Neural progenitor cell (in vitro differentiated cells): ENCODE results near the gene MADD. TPM values are rescaled to one million over a fixed set of nuclear protein-coding genes. Genes with fewer than 3 reads are reported as not detected.

Source experiments
- DNase-seq: peaks from one replicate; pipeline ENCODE4 v3.0.0-alpha.2; 2016; ENCODE audit warnings: low spot score
- H2AFZ ChIP-seq: fragments of 200-600 bp; sonication (generic); replicated peaks from 2 replicates; pipeline ENCODE4 v1.6.1; 2016; ENCODE audit warnings: antibody characterized with exemption
- H3F3A ChIP-seq: fragments of 200-600 bp; sonication (generic); 2 replicates; pipeline ENCODE4 v1.6.1; 2016; ENCODE audit warnings: antibody characterized with exemption, low read depth
- H3K27ac ChIP-seq: fragments of 200-600 bp; sonication (generic); 2 replicates; pipeline ENCODE4 v1.5.1; 2016; ENCODE audit warnings: mild to moderate bottlenecking
- H3K27me3 ChIP-seq: fragments of 200-600 bp; sonication (generic); 2 replicates; pipeline ENCODE4 v1.6.1; 2016; ENCODE audit warnings: mild to moderate bottlenecking, moderate library complexity
- H3K36me3 ChIP-seq: fragments of 200-600 bp; sonication (generic); 2 replicates; pipeline ENCODE4 v1.5.1; 2016
- H3K4me1 ChIP-seq: fragments of 200-600 bp; sonication (generic); 2 replicates; pipeline ENCODE4 v1.6.1; 2016; ENCODE audit warnings: mixed run types
- H3K4me2 ChIP-seq: fragments of 200-600 bp; sonication (generic); 2 replicates; pipeline ENCODE4 v1.6.1; 2016
- H3K4me3 ChIP-seq: fragments of 200-600 bp; sonication (generic); 2 replicates; pipeline ENCODE4 v1.5.1; 2016
- H3K79me2 ChIP-seq: fragments of 200-600 bp; sonication (generic); 2 replicates; pipeline ENCODE4 v1.6.1; 2016; ENCODE audit warnings: low read depth
- H3K9ac ChIP-seq: fragments of 200-600 bp; sonication (generic); 2 replicates; pipeline ENCODE4 v1.6.1; 2016
- H3K9me3 ChIP-seq: fragments of 200-600 bp; sonication (generic); 2 replicates; pipeline ENCODE4 v1.5.1; 2016; ENCODE audit warnings: low read depth
- H4K20me1 ChIP-seq: fragments of 200-600 bp; sonication (generic); 2 replicates; pipeline ENCODE4 v1.6.1; 2016; ENCODE audit warnings: low read depth
- H3K27ac Mint-ChIP-seq: 3 replicates; pipeline ENCODE4 v1.8.0; 2021; ENCODE audit warnings: mixed read lengths
- H3K27me3 Mint-ChIP-seq: 2 replicates; pipeline ENCODE4 v1.8.0; 2022; ENCODE audit warnings: low read depth, mild to moderate bottlenecking, inconsistent platforms, moderate library complexity, mixed read lengths; ENCODE audit not compliant: insufficient read depth
- H3K36me3 Mint-ChIP-seq: 3 replicates; pipeline ENCODE4 v1.8.0; 2021; ENCODE audit warnings: mixed read lengths
- H3K4me1 Mint-ChIP-seq: 3 replicates; pipeline ENCODE4 v1.8.0; 2021; ENCODE audit warnings: mixed read lengths
- H3K4me3 Mint-ChIP-seq: 3 replicates; pipeline ENCODE4 v1.8.0; 2021; ENCODE audit warnings: mild to moderate bottlenecking, moderate library complexity, mixed read lengths
- H3K9me3 Mint-ChIP-seq: 3 replicates; pipeline ENCODE4 v1.8.0; 2020; ENCODE audit warnings: mixed read lengths
- CTCF ChIP-seq: fragments of 200-600 bp; sonication (generic); IDR thresholded peaks from 2 replicates; pipeline ENCODE4 v1.5.1; 2017; ENCODE audit warnings: antibody characterized with exemption, mild to moderate bottlenecking
- EZH2 ChIP-seq: fragments of 200-600 bp; sonication (generic); IDR thresholded peaks from 2 replicates; pipeline ENCODE4 v1.6.1; 2017; ENCODE audit warnings: antibody characterized with exemption, mild to moderate bottlenecking, moderate library complexity
- EZH2phosphoT487 ChIP-seq: fragments of 200-600 bp; sonication (generic); IDR thresholded peaks from 2 replicates; pipeline ENCODE4 v1.6.1; 2017; ENCODE audit warnings: antibody characterized with exemption
- total RNA-seq: library from RNA; depleted of rRNA; stranded (reverse); fragments of >200 nt; gene quantifications from 2 replicates; pipeline ENCODE4 v1.2.3, GENCODE V29; 2015; ENCODE audit warnings: low replicate concordance

Gene MADD
- total RNA-seq, 1 donor from 2014 or later: 16.1 TPM

GRCh38 chr11:47356129-47356997 lies 86.4 kb downstream of the MADD start:
- H3K4me3 ChIP-seq: no peak overlapping the region
- H3K9ac ChIP-seq: no peak overlapping the region
- H4K20me1 ChIP-seq: no peaks in the 10 kb centered on the region
- no peaks in the 10 kb centered on the region for H3K79me2 ChIP-seq
- H3K4me3 Mint-ChIP-seq: no peak overlapping the region
- no peak overlapping the region for H3K4me2 ChIP-seq
- DNase-seq: no peak
- H3F3A ChIP-seq: peaks cover 25% of the 10 kb centered on the region
- H3K4me1 Mint-ChIP-seq: peaks cover 3% of the 10 kb centered on the region
- H3K27ac Mint-ChIP-seq: no peak overlapping the region
- no peaks in the 10 kb centered on the region for H3K9me3 ChIP-seq
- H3K27me3 ChIP-seq: no peaks in the 10 kb centered on the region
- peaks cover 3% of the 10 kb centered on the region for H3K4me1 ChIP-seq
- H3K9me3 Mint-ChIP-seq: no peaks in the 10 kb centered on the region
- TF ChIP-seq EZH2phosphoT487: no peak
- TF ChIP-seq EZH2: no peak
- TF ChIP-seq CTCF: no peak
- no peak overlapping the region for H2AFZ ChIP-seq
- no peak overlapping the region for H3K27ac ChIP-seq
- peaks cover 2% of the 10 kb centered on the region for H3K27me3 Mint-ChIP-seq
- no peaks in the 10 kb centered on the region for H3K36me3 ChIP-seq
- no peaks in the 10 kb centered on the region for H3K36me3 Mint-ChIP-seq

- H3K36me3 ChIP-seq: no peaks in the 10 kb centered on the region
- H3K4me1 ChIP-seq: peaks cover 3% of the 10 kb centered on the region
- H3F3A ChIP-seq: peaks cover 25% of the 10 kb centered on the region
- no peaks in the 10 kb centered on the region for H3K27me3 ChIP-seq
- DNase-seq: no peak
- no peak overlapping the region for H3K9ac ChIP-seq
- no peaks in the 10 kb centered on the region for H3K79me2 ChIP-seq
- no peak overlapping the region for H3K27ac Mint-ChIP-seq
- H3K36me3 Mint-ChIP-seq: no peaks in the 10 kb centered on the region
- peaks cover 3% of the 10 kb centered on the region for H3K4me1 Mint-ChIP-seq
- no peak for TF ChIP-seq EZH2
- TF ChIP-seq CTCF: no peak
- no peak for TF ChIP-seq EZH2phosphoT487
- H3K27me3 Mint-ChIP-seq: peaks cover 2% of the 10 kb centered on the region
- no peak overlapping the region for H2AFZ ChIP-seq
- no peak overlapping the region for H3K4me3 ChIP-seq
- H3K4me3 Mint-ChIP-seq: no peak overlapping the region
- no peaks in the 10 kb centered on the region for H3K9me3 ChIP-seq
- no peak overlapping the region for H3K4me2 ChIP-seq
- no peaks in the 10 kb centered on the region for H4K20me1 ChIP-seq
- no peaks in the 10 kb centered on the region for H3K9me3 Mint-ChIP-seq
- H3K27ac ChIP-seq: no peak overlapping the region
Observed at GRCh38 chr11:47356998-47357329, 87.0 kb downstream of the MADD start.

- Mint-ChIP-seq H3K9me3 (no peaks in the 10 kb centered on the region), H3K4me1 (peaks cover 3% of the 10 kb centered on the region), H3K27me3 (peaks cover 2% of the 10 kb centered on the region), H3K36me3 (no peaks in the 10 kb centered on the region), H3K4me3 (no peak overlapping the region), H3K27ac (no peak overlapping the region)
- Histone ChIP-seq H3K79me2 (no peaks in the 10 kb centered on the region), H2AFZ (no peak overlapping the region), H3K9me3 (no peaks in the 10 kb centered on the region), H3K4me2 (no peak overlapping the region), H3K36me3 (no peaks in the 10 kb centered on the region), H3K4me3 (no peak overlapping the region), H3K4me1 (peaks cover 3% of the 10 kb centered on the region), H3F3A (peaks cover 25% of the 10 kb centered on the region), H3K27me3 (no peaks in the 10 kb centered on the region), H3K27ac (no peak overlapping the region), H3K9ac (no peak overlapping the region), H4K20me1 (no peaks in the 10 kb centered on the region)
- no peak for DNase-seq
- no peak for TF ChIP-seq EZH2
Observed at GRCh38 chr11:47357985-47358730, 88.2 kb downstream of the MADD start.

DNA sequence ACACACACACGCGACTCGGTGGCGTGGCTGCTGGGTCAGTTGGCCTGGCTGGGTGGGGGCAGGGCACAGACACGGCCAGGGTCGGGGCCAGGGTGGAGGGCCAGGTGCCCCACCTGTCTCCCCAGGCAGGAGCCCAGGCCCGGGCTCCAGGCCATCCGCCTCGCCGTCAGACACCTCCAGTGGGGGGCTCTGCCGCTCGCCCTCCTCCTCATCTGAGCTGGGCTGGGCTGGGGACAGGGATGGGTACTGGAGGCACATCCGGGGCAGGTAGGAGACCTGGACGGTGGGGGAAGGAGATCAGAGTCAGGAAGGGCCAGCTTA lies 88.8 kb downstream of the MADD start:
- Mint-ChIP-seq H3K4me1 (peaks cover 3% of the 10 kb centered on the region), H3K27me3 (peaks cover 2% of the 10 kb centered on the region), H3K9me3 (no peaks in the 10 kb centered on the region), H3K36me3 (no peaks in the 10 kb centered on the region), H3K4me3 (no peak overlapping the region), H3K27ac (no peak overlapping the region)
- H3F3A ChIP-seq: peaks cover 25% of the 10 kb centered on the region
- no peaks in the 10 kb centered on the region for H3K27me3 ChIP-seq
- no peak overlapping the region for H3K9ac ChIP-seq
- H3K4me1 ChIP-seq: peaks cover 3% of the 10 kb centered on the region
- H3K4me2 ChIP-seq: no peak overlapping the region
- DNase-seq: no peak
- H3K4me3 ChIP-seq: no peak overlapping the region
- TF ChIP-seq CTCF (no peak), EZH2 (no peak), EZH2phosphoT487 (no peak)
- no peak overlapping the region for H3K27ac ChIP-seq
- no peaks in the 10 kb centered on the region for H3K36me3 ChIP-seq
- no peaks in the 10 kb centered on the region for H3K79me2 ChIP-seq
- H2AFZ ChIP-seq: no peak overlapping the region
- H4K20me1 ChIP-seq: no peaks in the 10 kb centered on the region
- no peaks in the 10 kb centered on the region for H3K9me3 ChIP-seq
